MM.1S (cell line): Measurements from ENCODE around the gene DBNL.
A peak's percentile ranks its signal among the peaks of the same experiment; 100 is the strongest.
"Not testable (repeated sequence)": the region's sequence is repeated elsewhere in the genome, so short reads cannot be mapped to it uniquely, and the experiment has no call there.

Experiments
- DNase-seq: peaks from one replicate; pipeline ENCODE4 v3.0.0-alpha.2; 2015
- H2AFZ ChIP-seq: fragments of 300-600 bp; sonication (generic); 2 replicates; pipeline ENCODE4 v1.6.0; 2016; ENCODE audit warnings: antibody characterized with exemption, low read length
- H3F3A ChIP-seq: fragments of 300-600 bp; sonication (generic); 2 replicates; pipeline ENCODE4 v1.6.1; 2016; ENCODE audit warnings: mild to moderate bottlenecking, antibody characterized with exemption, low read length, moderate library complexity, mixed read lengths; ENCODE audit not compliant: insufficient read depth
- H3K27ac ChIP-seq: fragments of 300-600 bp; sonication (generic); 2 replicates; pipeline ENCODE4 v1.5.1; 2016; ENCODE audit warnings: mild to moderate bottlenecking, low read length
- H3K27me3 ChIP-seq: fragments of 300-600 bp; sonication (generic); replicated peaks from 2 replicates; pipeline ENCODE4 v1.6.0; 2016; ENCODE audit warnings: low read length; ENCODE audit not compliant: insufficient read depth
- H3K36me3 ChIP-seq: fragments of 300-600 bp; sonication (generic); replicated peaks from 2 replicates; pipeline ENCODE4 v1.6.1; 2016; ENCODE audit warnings: mild to moderate bottlenecking, low read length, mixed read lengths; ENCODE audit not compliant: insufficient read depth
- H3K4me1 ChIP-seq: fragments of 300-600 bp; sonication (generic); 2 replicates; pipeline ENCODE4 v1.6.1; 2016; ENCODE audit warnings: low read length, mixed read lengths
- H3K4me2 ChIP-seq: fragments of 300-600 bp; sonication (generic); 2 replicates; pipeline ENCODE4 v1.6.0; 2016; ENCODE audit warnings: low read depth, low read length
- H3K4me3 ChIP-seq: fragments of 300-600 bp; sonication (generic); 2 replicates; pipeline ENCODE4 v1.5.1; 2016; ENCODE audit warnings: low read length, mixed read lengths
- H3K79me2 ChIP-seq: fragments of 300-600 bp; sonication (generic); 2 replicates; pipeline ENCODE4 v1.6.1; 2016; ENCODE audit warnings: mixed run types, low read length, mixed read lengths
- H3K9ac ChIP-seq: fragments of 300-600 bp; sonication (generic); 2 replicates; pipeline ENCODE4 v1.6.1; 2016; ENCODE audit warnings: low read length, mixed read lengths
- H3K9me2 ChIP-seq: fragments of 300-600 bp; sonication (generic); replicated peaks from 2 replicates; pipeline ENCODE4 v1.6.1; 2016; ENCODE audit warnings: mild to moderate bottlenecking, low read length, mixed read lengths; ENCODE audit not compliant: insufficient read depth
- H3K9me3 ChIP-seq: fragments of 300-600 bp; sonication (generic); replicated peaks from 2 replicates; pipeline ENCODE4 v1.6.1; 2016; ENCODE audit warnings: mild to moderate bottlenecking, low read length, mixed read lengths; ENCODE audit not compliant: insufficient read depth
- H4K20me1 ChIP-seq: fragments of 300-600 bp; sonication (generic); 2 replicates; pipeline ENCODE4 v1.6.1; 2016; ENCODE audit warnings: mild to moderate bottlenecking, low read length, moderate library complexity, mixed read lengths; ENCODE audit not compliant: insufficient read depth
- TF ChIP-seq, protein P1 (sequence below): fragments of 300-600 bp; sonication (generic); IDR thresholded peaks from 2 replicates; pipeline ENCODE4 v1.5.1; 2016; ENCODE audit warnings: antibody characterized with exemption, low read length, mixed read lengths

The DBNL gene

DNA sequence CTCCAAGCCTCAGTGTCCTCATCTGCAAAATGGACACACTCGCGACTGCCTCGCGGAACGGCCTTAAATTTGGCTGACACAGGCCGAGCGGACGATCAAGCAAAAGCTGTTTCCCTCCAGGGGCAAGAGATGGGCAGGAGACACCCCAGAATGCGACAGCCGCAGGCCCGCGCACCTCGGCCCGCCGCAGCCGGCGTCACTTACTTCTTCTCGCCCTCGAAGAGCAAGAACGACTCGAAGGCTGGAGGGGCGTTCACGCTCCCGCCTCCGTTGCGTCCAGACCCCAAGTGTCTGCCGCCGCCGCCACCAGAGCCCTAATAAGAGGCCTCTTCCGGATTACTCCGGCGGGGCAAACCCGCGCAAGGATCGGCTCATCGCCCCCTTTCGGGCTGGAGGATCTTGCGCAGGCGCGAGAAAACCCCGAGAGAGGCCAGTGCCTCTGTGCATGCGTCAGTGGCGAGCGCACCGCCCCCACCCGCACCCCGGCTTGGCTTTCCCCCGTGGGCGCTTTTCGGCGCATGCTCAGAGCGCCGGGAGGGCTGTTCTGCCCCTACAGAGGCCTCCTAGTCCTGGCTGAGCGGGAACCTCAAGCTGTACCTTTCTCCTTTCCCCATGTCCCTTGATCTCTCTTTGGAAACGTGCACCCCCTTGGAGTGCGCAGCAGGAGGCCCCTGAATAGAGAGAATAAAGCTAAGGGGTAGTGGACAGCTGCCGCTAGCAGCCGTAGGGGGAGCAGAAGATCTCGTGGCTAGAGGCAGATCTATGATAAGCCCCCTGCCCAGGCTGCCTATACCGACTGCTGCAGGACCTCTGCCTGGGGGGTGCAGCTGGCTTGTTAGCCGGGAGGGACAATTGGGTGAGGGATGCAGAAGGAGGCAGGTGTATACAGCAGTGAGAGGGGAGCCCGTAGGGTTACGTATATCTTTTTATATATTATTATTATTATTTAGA lies 25.4 kb upstream of the DBNL start:
- H4K20me1 ChIP-seq, H3K4me1 ChIP-seq, H3K27me3 ChIP-seq, H3K36me3 ChIP-seq, H3F3A ChIP-seq, H3K79me2 ChIP-seq, H3K9me3 ChIP-seq, H3K9me2 ChIP-seq: not testable (repeated sequence)
- TF ChIP-seq, protein P1, sequence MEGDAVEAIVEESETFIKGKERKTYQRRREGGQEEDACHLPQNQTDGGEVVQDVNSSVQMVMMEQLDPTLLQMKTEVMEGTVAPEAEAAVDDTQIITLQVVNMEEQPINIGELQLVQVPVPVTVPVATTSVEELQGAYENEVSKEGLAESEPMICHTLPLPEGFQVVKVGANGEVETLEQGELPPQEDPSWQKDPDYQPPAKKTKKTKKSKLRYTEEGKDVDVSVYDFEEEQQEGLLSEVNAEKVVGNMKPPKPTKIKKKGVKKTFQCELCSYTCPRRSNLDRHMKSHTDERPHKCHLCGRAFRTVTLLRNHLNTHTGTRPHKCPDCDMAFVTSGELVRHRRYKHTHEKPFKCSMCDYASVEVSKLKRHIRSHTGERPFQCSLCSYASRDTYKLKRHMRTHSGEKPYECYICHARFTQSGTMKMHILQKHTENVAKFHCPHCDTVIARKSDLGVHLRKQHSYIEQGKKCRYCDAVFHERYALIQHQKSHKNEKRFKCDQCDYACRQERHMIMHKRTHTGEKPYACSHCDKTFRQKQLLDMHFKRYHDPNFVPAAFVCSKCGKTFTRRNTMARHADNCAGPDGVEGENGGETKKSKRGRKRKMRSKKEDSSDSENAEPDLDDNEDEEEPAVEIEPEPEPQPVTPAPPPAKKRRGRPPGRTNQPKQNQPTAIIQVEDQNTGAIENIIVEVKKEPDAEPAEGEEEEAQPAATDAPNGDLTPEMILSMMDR, result peak; percentile 60
- H2AFZ ChIP-seq, result 0 out of 2 replicates have a peak overlapping the region, but pooled peaks have one; percentile 63
- peak overlapping the region; percentile 81 for H3K9ac ChIP-seq
- DNase-seq, result peak; percentile 99
- H3K27ac ChIP-seq, result peak overlapping the region; percentile 32; the same call in 1 of the 2 replicates
- peak overlapping the region; percentile 47; the same call in 1 of the 2 replicates for H3K4me2 ChIP-seq
- peak overlapping the region; percentile 76 for H3K4me3 ChIP-seq

GRCh38 chr7:44019825-44020224 lies 24.7 kb upstream of the DBNL start:
- not testable (repeated sequence) for H3K9ac ChIP-seq, H3K9me3 ChIP-seq, H3K27me3 ChIP-seq, H3K36me3 ChIP-seq, H3K4me3 ChIP-seq, H3K9me2 ChIP-seq, H3K4me1 ChIP-seq, H3K79me2 ChIP-seq, H2AFZ ChIP-seq, H4K20me1 ChIP-seq, H3K27ac ChIP-seq, H3K4me2 ChIP-seq, H3F3A ChIP-seq, DNase-seq

GRCh38 chr7:44022069-44022468 lies 22.4 kb upstream of the DBNL start:
- H3K36me3 ChIP-seq, H3K9me2 ChIP-seq, H2AFZ ChIP-seq, DNase-seq, H3K9me3 ChIP-seq, H3K4me3 ChIP-seq, H3K4me2 ChIP-seq, H3K4me1 ChIP-seq, H3F3A ChIP-seq, H3K79me2 ChIP-seq, H4K20me1 ChIP-seq, H3K9ac ChIP-seq, H3K27ac ChIP-seq, H3K27me3 ChIP-seq: not testable (repeated sequence)

DNA sequence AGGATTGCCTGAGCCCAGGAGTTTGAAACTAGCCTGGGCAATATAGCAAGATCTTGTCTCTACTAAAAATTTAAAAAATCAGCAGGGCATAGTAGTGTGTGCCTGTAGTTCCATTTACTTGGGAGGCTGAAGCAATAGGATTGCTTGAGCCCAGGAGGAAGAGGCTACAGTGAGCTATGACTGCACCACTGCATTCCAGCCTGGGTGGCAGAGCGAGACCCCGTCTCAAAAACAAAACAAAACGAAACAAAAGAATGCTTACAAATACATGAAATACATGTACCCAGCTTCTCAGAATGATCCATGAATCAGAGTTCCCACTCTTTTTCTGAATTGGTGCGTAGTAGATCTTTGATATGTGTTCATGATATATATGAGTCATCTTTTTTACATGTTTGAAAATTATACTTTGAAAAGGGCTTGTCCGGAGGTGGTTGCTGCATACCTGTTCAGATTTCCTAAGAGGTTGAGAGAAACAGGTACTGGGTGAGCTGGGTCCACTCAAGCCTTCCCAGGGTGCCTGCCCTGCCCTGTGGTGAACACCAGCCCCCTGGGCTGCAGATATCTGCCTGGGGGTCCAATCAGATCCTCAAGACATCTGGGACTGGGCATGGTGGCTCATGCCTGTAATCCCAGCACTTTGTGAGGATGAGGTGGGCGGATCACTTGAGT lies 21.6 kb upstream of the DBNL start:
- H3K9me2 ChIP-seq, H3K4me2 ChIP-seq, H2AFZ ChIP-seq, H3K36me3 ChIP-seq, H3K4me1 ChIP-seq, H3K4me3 ChIP-seq, H3K9ac ChIP-seq, H4K20me1 ChIP-seq, H3K27ac ChIP-seq, DNase-seq, H3F3A ChIP-seq, H3K79me2 ChIP-seq, H3K9me3 ChIP-seq, H3K27me3 ChIP-seq: not testable (repeated sequence)

GRCh38 chr7:44029433-44029832 lies 15.1 kb upstream of the DBNL start:
- H3K4me3 ChIP-seq, H3K79me2 ChIP-seq, H3K36me3 ChIP-seq, H3K9ac ChIP-seq, H3K4me1 ChIP-seq, H3K9me2 ChIP-seq, H3K9me3 ChIP-seq, H3K27ac ChIP-seq, H3K27me3 ChIP-seq, H4K20me1 ChIP-seq, H3F3A ChIP-seq, H2AFZ ChIP-seq, DNase-seq, H3K4me2 ChIP-seq: not testable (repeated sequence)

- H4K20me1 ChIP-seq, H3K27me3 ChIP-seq, H3K36me3 ChIP-seq, H3F3A ChIP-seq, H3K79me2 ChIP-seq, H3K9me2 ChIP-seq, H3K27ac ChIP-seq, DNase-seq, H3K4me3 ChIP-seq, H3K4me1 ChIP-seq, H3K9me3 ChIP-seq, H3K4me2 ChIP-seq, H2AFZ ChIP-seq, H3K9ac ChIP-seq: not testable (repeated sequence)
Observed at GRCh38 chr7:44030029-44030428, 14.5 kb upstream of the DBNL start.

DNA sequence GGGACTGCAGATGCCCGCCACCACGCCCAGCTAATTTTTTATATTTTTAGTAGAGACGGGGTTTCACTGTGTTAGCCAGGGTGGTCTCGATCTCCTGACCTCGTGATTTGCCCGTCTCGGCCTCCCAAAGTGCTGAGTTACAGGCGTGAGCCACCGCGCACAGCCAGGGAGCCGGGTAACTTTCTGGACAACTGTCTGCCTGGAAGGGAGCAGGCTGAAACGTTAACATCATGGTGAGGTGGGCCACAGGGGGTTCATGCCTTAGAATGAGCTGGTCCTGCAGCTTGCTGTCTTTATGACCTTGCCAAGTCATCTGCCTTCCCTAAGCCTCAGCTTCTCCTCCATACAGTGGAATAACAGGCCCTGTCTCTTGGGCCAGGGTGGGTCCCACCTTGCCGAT lies 13.2 kb upstream of the DBNL start:
- H3K9me3 ChIP-seq, H3K36me3 ChIP-seq, H3K4me3 ChIP-seq, H3F3A ChIP-seq, H3K27me3 ChIP-seq, H4K20me1 ChIP-seq, DNase-seq, H3K9ac ChIP-seq, H3K9me2 ChIP-seq, H2AFZ ChIP-seq, H3K4me2 ChIP-seq, H3K79me2 ChIP-seq, H3K27ac ChIP-seq, H3K4me1 ChIP-seq: not testable (repeated sequence)
